KMS-11 (cell line): ENCODE measurements around the gene BST1.

Source experiments
- H2AFZ ChIP-seq: fragments of 200-600 bp; sonication (generic); 2 replicates; pipeline ENCODE4 v1.6.1; 2016; ENCODE audit warnings: antibody characterized with exemption, mixed run types, low read depth
- H3K27ac ChIP-seq: fragments of 200-600 bp; sonication (generic); 2 replicates; pipeline ENCODE4 v1.6.1; 2016; ENCODE audit warnings: mild to moderate bottlenecking, mixed run types
- H3K27me3 ChIP-seq: fragments of 200-600 bp; sonication (generic); 2 replicates; pipeline ENCODE4 v1.6.1; 2017; ENCODE audit warnings: mild to moderate bottlenecking, low read depth, mixed run types, moderate library complexity; ENCODE audit not compliant: insufficient read depth
- H3K36me3 ChIP-seq: fragments of 200-600 bp; sonication (generic); 2 replicates; pipeline ENCODE4 v1.6.1; 2017; ENCODE audit warnings: mild to moderate bottlenecking, mixed run types; ENCODE audit not compliant: insufficient read depth
- H3K4me1 ChIP-seq: fragments of 200-600 bp; sonication (generic); 2 replicates; pipeline ENCODE4 v1.6.1; 2016; ENCODE audit warnings: mild to moderate bottlenecking, low read depth, mixed run types; ENCODE audit not compliant: poor library complexity, severe bottlenecking
- H3K4me2 ChIP-seq: fragments of 200-600 bp; sonication (generic); 2 replicates; pipeline ENCODE4 v1.7.0; 2016; ENCODE audit warnings: mild to moderate bottlenecking, mixed run types
- H3K4me3 ChIP-seq: fragments of 200-600 bp; sonication (generic); IDR thresholded peaks from 2 replicates; pipeline ENCODE4 v1.6.1; 2017; ENCODE audit warnings: low read depth, low read length, mixed read lengths; ENCODE audit not compliant: insufficient read depth
- H3K79me2 ChIP-seq: fragments of 200-600 bp; sonication (generic); 2 replicates; pipeline ENCODE4 v1.6.1; 2016; ENCODE audit warnings: low read depth, mixed run types; ENCODE audit not compliant: insufficient read depth
- H3K9ac ChIP-seq: fragments of 200-600 bp; sonication (generic); 2 replicates; pipeline ENCODE4 v1.6.1; 2016; ENCODE audit warnings: mild to moderate bottlenecking, mixed run types
- H4K20me1 ChIP-seq: fragments of 200-600 bp; sonication (generic); 2 replicates; pipeline ENCODE4 v1.6.1; 2016; ENCODE audit warnings: mild to moderate bottlenecking, mixed run types; ENCODE audit not compliant: insufficient read depth
- TF ChIP-seq, protein P1 (sequence below): fragments of 200-600 bp; sonication (generic); conservative IDR thresholded peaks from 2 replicates; pipeline ENCODE4 v1.6.1; 2017; ENCODE audit warnings: low read depth, mild to moderate bottlenecking, antibody characterized with exemption, low read length, moderate library complexity, mixed read lengths

The BST1 gene

DNA sequence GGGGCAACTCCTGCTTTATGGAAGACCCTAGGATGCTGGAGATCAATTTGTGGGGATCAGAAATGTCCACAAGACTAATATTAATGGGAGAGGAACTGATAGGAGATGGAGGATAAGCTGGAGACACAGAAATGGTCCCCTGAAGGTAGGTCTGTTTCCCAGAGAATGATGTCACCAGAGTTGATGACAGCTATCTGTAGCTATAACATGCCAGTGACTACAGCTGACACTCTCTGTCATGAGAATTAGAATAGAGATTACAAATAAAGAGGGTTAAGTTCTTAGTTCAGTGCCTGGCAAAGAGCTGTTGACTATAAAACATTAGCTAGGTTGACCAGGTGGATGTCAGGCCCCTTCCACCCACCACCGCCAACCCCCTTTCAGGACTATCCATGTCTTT, 9.3 kb downstream of the BST1 start:
- Histone ChIP-seq H3K36me3 (no peaks in the 10 kb centered on the region), H3K4me1 (no peaks in the 10 kb centered on the region), H3K27me3 (no peaks in the 10 kb centered on the region), H3K4me2 (no peak overlapping the region), H3K79me2 (no peaks in the 10 kb centered on the region), H2AFZ (no peak overlapping the region), H3K4me3 (no peak overlapping the region), H3K27ac (no peak overlapping the region), H4K20me1 (no peaks in the 10 kb centered on the region), H3K9ac (no peak overlapping the region)
- TF ChIP-seq, protein P1, sequence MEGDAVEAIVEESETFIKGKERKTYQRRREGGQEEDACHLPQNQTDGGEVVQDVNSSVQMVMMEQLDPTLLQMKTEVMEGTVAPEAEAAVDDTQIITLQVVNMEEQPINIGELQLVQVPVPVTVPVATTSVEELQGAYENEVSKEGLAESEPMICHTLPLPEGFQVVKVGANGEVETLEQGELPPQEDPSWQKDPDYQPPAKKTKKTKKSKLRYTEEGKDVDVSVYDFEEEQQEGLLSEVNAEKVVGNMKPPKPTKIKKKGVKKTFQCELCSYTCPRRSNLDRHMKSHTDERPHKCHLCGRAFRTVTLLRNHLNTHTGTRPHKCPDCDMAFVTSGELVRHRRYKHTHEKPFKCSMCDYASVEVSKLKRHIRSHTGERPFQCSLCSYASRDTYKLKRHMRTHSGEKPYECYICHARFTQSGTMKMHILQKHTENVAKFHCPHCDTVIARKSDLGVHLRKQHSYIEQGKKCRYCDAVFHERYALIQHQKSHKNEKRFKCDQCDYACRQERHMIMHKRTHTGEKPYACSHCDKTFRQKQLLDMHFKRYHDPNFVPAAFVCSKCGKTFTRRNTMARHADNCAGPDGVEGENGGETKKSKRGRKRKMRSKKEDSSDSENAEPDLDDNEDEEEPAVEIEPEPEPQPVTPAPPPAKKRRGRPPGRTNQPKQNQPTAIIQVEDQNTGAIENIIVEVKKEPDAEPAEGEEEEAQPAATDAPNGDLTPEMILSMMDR: no peak

DNA sequence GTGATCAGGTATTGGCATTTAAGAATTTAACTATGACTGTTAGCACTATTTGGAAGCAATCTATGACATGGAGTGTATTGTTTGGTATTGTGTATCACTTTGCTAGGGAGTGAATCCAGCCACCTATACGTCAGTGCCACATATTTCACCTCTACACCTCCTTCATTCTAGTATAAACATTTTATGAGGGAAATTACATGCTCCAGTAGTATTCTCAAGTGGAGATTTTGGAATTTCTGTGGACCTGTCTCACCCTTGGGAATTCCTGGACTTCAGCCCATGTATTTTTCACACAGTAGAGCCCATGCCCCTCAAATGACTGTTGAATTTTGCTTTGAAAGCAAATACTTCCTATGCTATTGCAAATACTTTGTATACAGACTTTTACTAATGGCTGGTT, 11.3 kb downstream of the BST1 start:
- TF ChIP-seq, protein P1: no peak
- H3K4me3 ChIP-seq: no peak overlapping the region

DNA sequence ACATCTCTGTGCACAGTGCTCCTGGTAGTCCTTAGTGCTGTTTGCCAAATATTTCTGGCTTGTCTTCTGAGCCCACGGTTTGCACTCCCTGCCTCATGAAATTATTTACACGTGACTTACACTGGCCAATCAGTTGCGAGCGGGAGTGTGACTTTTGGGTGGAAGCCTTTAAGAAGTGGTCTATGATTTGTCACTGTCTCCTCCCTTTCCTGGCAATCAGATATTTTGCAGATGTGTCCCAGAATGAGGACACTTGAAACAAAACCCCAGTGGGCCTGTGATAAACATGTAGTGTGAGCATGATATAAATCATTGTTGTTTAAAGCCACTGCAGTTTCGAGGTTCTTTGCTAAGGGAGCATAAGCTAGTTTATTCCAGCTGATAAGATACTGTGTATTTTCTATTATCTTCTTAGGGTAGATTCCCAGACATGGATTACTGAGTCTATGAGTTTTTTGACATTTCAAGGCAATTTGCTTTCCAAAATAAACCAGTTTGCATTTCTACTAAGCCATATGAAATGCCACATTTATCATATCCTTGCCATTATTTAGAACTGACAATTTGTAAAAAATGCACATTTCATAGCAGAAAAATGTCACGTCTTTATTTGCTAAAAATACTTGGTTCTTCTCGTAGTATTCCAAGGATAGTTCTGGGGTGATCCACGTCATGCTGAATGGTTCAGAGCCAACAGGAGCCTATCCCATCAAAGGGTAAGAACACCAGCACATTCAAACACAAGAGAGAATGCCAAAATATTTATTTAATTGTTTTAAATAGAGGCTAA, 12.0 kb downstream of the BST1 start:
- Histone ChIP-seq H3K9ac (no peak overlapping the region), H3K36me3 (no peaks in the 10 kb centered on the region), H3K4me3 (no peak overlapping the region), H3K27me3 (no peaks in the 10 kb centered on the region), H2AFZ (no peak overlapping the region), H3K79me2 (no peaks in the 10 kb centered on the region), H3K4me2 (no peak overlapping the region), H3K4me1 (no peaks in the 10 kb centered on the region), H4K20me1 (no peaks in the 10 kb centered on the region), H3K27ac (no peak overlapping the region)
- TF ChIP-seq, protein P1: no peak

More for the DNA sequence above, 11.3 kb downstream of the BST1 start:
- Histone ChIP-seq H3K4me2 (no peak overlapping the region), H4K20me1 (no peaks in the 10 kb centered on the region), H3K79me2 (no peaks in the 10 kb centered on the region), H3K9ac (no peak overlapping the region), H2AFZ (no peak overlapping the region), H3K36me3 (no peaks in the 10 kb centered on the region), H3K27me3 (no peaks in the 10 kb centered on the region), H3K27ac (no peak overlapping the region), H3K4me1 (no peaks in the 10 kb centered on the region)

DNA sequence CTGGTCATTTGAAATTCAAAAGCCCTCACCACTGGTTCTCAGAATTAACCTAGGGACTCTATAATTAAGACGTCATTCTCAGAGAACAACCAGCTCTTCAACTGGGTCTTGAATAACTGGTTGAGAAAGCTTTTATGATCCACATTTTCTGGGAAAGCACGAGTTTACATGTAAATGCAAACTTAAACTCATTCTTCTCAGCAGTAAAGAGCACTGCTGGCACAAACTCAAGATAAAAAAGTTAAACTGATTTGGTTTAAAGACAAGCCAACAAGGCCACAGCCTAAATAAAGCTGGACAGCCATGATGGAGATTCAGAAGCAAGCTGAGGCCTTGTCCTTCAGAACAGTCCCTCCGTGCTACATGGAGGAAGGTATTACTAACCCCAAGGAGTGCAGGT, 13.2 kb downstream of the BST1 start:
- Histone ChIP-seq H3K4me3 (no peak overlapping the region), H3K36me3 (no peaks in the 10 kb centered on the region), H3K4me1 (no peaks in the 10 kb centered on the region), H3K79me2 (no peaks in the 10 kb centered on the region), H3K9ac (no peak overlapping the region), H3K27ac (no peak overlapping the region), H3K4me2 (no peak overlapping the region), H2AFZ (no peak overlapping the region), H3K27me3 (no peaks in the 10 kb centered on the region), H4K20me1 (no peaks in the 10 kb centered on the region)
- TF ChIP-seq, protein P1: no peak
